ENCODE measurements around the gene LCK. TPM values are rescaled to one million over a fixed set of nuclear protein-coding genes. Genes with fewer than 3 reads are reported as not detected.

Gene LCK
- total RNA-seq, 1 experiment from 2014 or later: 37.6 TPM

DNA sequence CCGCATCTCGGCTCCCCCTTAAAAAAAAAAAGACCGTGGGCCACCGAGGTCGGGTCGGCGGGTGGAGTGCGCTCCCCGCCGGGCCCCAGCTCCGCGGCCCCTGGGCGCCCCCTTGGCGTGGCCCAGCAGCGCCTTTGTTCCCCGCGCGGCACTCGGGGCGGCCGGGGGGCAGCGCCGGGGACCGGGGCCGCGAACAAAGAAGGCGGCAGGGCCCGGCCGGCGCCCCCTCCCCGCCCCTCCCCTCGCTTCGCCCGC lies 84.4 kb downstream of the LCK start:
- Mint-ChIP-seq H3K27me3 (ENCODE audit: low read depth) (peaks cover 36% of the 10 kb centered on the region), H3K4me1 (peaks cover 43 to 55% of the 10 kb centered on the region in 2 experiments), H3K9me3 (no peaks in the 10 kb centered on the region; a peak in 1 of 5 replicates), H3K27ac (no peak overlapping the region), H3K36me3 (ENCODE audit: insufficient read depth in 1 of 3, low read depth in 3 of 3) (peaks cover 27 to 47% (median 44%) of the 10 kb centered on the region in 3 experiments), H3K4me3 (peak overlapping the region; percentile 93 to 97; a peak in 4 of 5 replicates)
- Histone ChIP-seq H3K23me2 (ENCODE audit: insufficient read length, low read depth, low read length, poor library complexity, severe bottlenecking) (peaks cover 11% of the 10 kb centered on the region), H3K27me3 (ENCODE audit: insufficient read depth, low read length) (peaks cover 2% of the 10 kb centered on the region; the same call in 1 of the 2 replicates), H2BK15ac (ENCODE audit: low read depth, low read length) (no peak overlapping the region), H3T11ph (ENCODE audit: low read length) (no peak overlapping the region), H3K4me1 (ENCODE audit: insufficient read depth, low read length) (peaks cover 3% of the 10 kb centered on the region; the same call in 1 of the 2 replicates), H3K14ac (ENCODE audit: insufficient read depth, low read length) (peak overlapping the region; percentile 63; the same call in 1 of the 2 replicates), H3K9me3 (ENCODE audit: control insufficient read depth, low read depth, low read length) (no peaks in the 10 kb centered on the region), H3K9ac (ENCODE audit: extremely low read depth, insufficient read length, low read length) (peak overlapping the region; percentile 72), H4K91ac (ENCODE audit: insufficient read length, low read depth, low read length) (no peak overlapping the region), H2BK5ac (ENCODE audit: insufficient read length, low read length) (no peak overlapping the region), H3K27ac (ENCODE audit: insufficient read length, low read depth, low read length) (no peak overlapping the region), H4K5ac (ENCODE audit: insufficient read length, low read depth, low read length) (no peak overlapping the region), H3K79me2 (ENCODE audit: insufficient read depth, low read length) (peaks cover 6% of the 10 kb centered on the region; the same call in 1 of the 2 replicates), H3K18ac (ENCODE audit: insufficient read length, low read depth, low read length) (peak overlapping the region; percentile 64), H4K8ac (replicated peaks; ENCODE audit: insufficient read length, low read depth, low read length) (no peak overlapping the region), H2AFZ (ENCODE audit: low read length) (no peak overlapping the region), H3K56ac (ENCODE audit: insufficient read length, low read depth, low read length) (no peak overlapping the region), H2BK120ac (ENCODE audit: low read depth, low read length, poor library complexity, severe bottlenecking) (no peak overlapping the region), H3K23ac (ENCODE audit: insufficient read length, low read depth, low read length) (no peak overlapping the region), H3K4ac (ENCODE audit: low read depth, low read length) (no peak overlapping the region), H2BK12ac (ENCODE audit: insufficient read length, low read depth, low read length) (no peak overlapping the region), H4K20me1 (ENCODE audit: control insufficient read depth, insufficient read depth, insufficient read length) (no peaks in the 10 kb centered on the region), H3K79me1 (ENCODE audit: insufficient read depth, low read depth, low read length, poor library complexity, severe bottlenecking) (no peaks in the 10 kb centered on the region), H2AK5ac (ENCODE audit: insufficient read length, low read length) (no peak overlapping the region), H2BK20ac (ENCODE audit: low read depth, low read length, poor library complexity, severe bottlenecking) (no peak overlapping the region), H3K4me2 (ENCODE audit: insufficient read depth, insufficient read length, low read length) (no peak overlapping the region)
- no peak for DNase-seq
- no CpG with 5 or more reads among the region's 34 CpGs for WGBS (ENCODE audit: extremely low coverage, insufficient read length, low lambda C conversion rate)
- TF ChIP-seq, protein P1, sequence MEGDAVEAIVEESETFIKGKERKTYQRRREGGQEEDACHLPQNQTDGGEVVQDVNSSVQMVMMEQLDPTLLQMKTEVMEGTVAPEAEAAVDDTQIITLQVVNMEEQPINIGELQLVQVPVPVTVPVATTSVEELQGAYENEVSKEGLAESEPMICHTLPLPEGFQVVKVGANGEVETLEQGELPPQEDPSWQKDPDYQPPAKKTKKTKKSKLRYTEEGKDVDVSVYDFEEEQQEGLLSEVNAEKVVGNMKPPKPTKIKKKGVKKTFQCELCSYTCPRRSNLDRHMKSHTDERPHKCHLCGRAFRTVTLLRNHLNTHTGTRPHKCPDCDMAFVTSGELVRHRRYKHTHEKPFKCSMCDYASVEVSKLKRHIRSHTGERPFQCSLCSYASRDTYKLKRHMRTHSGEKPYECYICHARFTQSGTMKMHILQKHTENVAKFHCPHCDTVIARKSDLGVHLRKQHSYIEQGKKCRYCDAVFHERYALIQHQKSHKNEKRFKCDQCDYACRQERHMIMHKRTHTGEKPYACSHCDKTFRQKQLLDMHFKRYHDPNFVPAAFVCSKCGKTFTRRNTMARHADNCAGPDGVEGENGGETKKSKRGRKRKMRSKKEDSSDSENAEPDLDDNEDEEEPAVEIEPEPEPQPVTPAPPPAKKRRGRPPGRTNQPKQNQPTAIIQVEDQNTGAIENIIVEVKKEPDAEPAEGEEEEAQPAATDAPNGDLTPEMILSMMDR (conservative IDR thresholded peaks at IDR 0.05): no peak

Other genes with a start within 250 kb of the LCK start
- gene KHDRBS1, start 237.4 kb upstream of the LCK start, total RNA-seq (2021): 267 and 273 TPM in 2 replicates
- gene TMEM39B, start 178.3 kb upstream of the LCK start, total RNA-seq (2021): 25.0 and 27.4 TPM in 2 replicates
- 114 TPM in 2 replicates for gene KPNA6, start 143.2 kb upstream of the LCK start, total RNA-seq (2021)
- gene TXLNA, start 71.6 kb upstream of the LCK start, total RNA-seq (2021): 67.3 and 69.4 TPM in 2 replicates
- 20.7 and 21.3 TPM in 2 replicates for gene CCDC28B, start 50.7 kb upstream of the LCK start, total RNA-seq (2021)
- 5.1 and 5.3 TPM in 2 replicates for gene IQCC, start 45.6 kb upstream of the LCK start, total RNA-seq (2021)
- gene DCDC2B, start 42.2 kb upstream of the LCK start, total RNA-seq (2021): not detected in 2 replicates
- gene TMEM234, start 28.9 kb upstream of the LCK start, total RNA-seq (2021): 19.5 and 19.7 TPM in 2 replicates
- 222 and 224 TPM in 2 replicates for gene EIF3I, start 28.9 kb upstream of the LCK start, total RNA-seq (2021)
- 1.5 and 2.1 TPM in 2 replicates for gene FAM167B, start 4.0 kb upstream of the LCK start, total RNA-seq (2021)
- 162 and 174 TPM in 2 replicates for gene HDAC1, start 40.8 kb downstream of the LCK start, total RNA-seq (2021)
- gene MARCKSL1, start 85.0 kb downstream of the LCK start, total RNA-seq (2021): 457 and 470 TPM in 2 replicates
- 5.6 and 8.3 TPM in 2 replicates for gene FAM229A, start 111.2 kb downstream of the LCK start, total RNA-seq (2021)
- 1.6 and 2.1 TPM in 2 replicates for gene TSSK3, start 111.3 kb downstream of the LCK start, total RNA-seq (2021)
- gene BSDC1, start 143.2 kb downstream of the LCK start, total RNA-seq (2021): 50.7 and 52.6 TPM in 2 replicates
- gene ZBTB8B, start 213.8 kb downstream of the LCK start, total RNA-seq (2021): 1.6 and 1.9 TPM in 2 replicates

Data from H9 (cell line).